Thymus (tissue), 11 donors: ENCODE data around the gene MASP2. TPM values are rescaled to one million over a fixed set of nuclear protein-coding genes. Genes with fewer than 3 reads are reported as not detected.
"Not testable (repeated sequence)": the region's sequence is repeated elsewhere in the genome, so short reads cannot be mapped to it uniquely, and the experiment has no call there.

Source experiments
- DNase-seq, 9 donors: peaks; one replicate each; pipeline ENCODE4 v3.0.0-alpha.2; 2013; ENCODE audit warnings: low spot score in 9 of 9, low read depth in 6 of 9, missing footprints in 1 of 9
- H3K27ac ChIP-seq, 2 donors: one replicate each; pipeline ENCODE4 v1.5.1; 2013; ENCODE audit warnings: control low read depth in 1 of 2, low read depth in 1 of 2, low read length in 1 of 2, mild to moderate bottlenecking in 1 of 2, moderate library complexity in 1 of 2
- H3K27me3 ChIP-seq, 2 donors: one replicate each; pipeline ENCODE4 v1.5.1; 2013; ENCODE audit warnings: low read length in 1 of 2; ENCODE audit not compliant: control insufficient read depth in 2 of 2, insufficient read depth in 1 of 2
- H3K36me3 ChIP-seq, 2 donors: one replicate each; pipeline ENCODE4 v1.5.1; 2013; ENCODE audit warnings: low read length in 1 of 2, mild to moderate bottlenecking in 1 of 2, moderate library complexity in 1 of 2; ENCODE audit not compliant: control insufficient read depth in 2 of 2, insufficient read depth in 2 of 2
- H3K4me1 ChIP-seq, 2 donors: one replicate each; pipeline ENCODE4 v1.5.1; 2013; ENCODE audit warnings: low read length in 2 of 2; ENCODE audit not compliant: control insufficient read depth in 2 of 2, insufficient read depth in 2 of 2
- H3K4me3 ChIP-seq, 2 donors: one replicate each; pipeline ENCODE4 v1.5.1; 2013; ENCODE audit warnings: low read length in 2 of 2, control low read depth in 1 of 2, mild to moderate bottlenecking in 1 of 2
- H3K9me3 ChIP-seq, 2 donors: one replicate each; pipeline ENCODE4 v1.5.1; 2013; ENCODE audit warnings: low read length in 1 of 2, mild to moderate bottlenecking in 1 of 2; ENCODE audit not compliant: control insufficient read depth in 2 of 2, insufficient read depth in 1 of 2
- WGBS: extraction: QIAGEN DNeasy Blood & Tissue Kit; methylation state at CpG from one replicate; pipeline ENCODE4 v1.1.7; 2013; 5-methylcytosine and 5-hydroxymethylcytosine counted together
- polyA plus RNA-seq: library from polyadenylated mRNA; stranded (reverse); fragments of 200-250 nt; gene quantifications from one replicate; pipeline ENCODE4 v1.2.3, GENCODE V29; 2013
- total RNA-seq: library from RNA; stranded (reverse); fragments of 120-200 nt; gene quantifications from one replicate; pipeline ENCODE4 v1.2.4, GENCODE V29; 2013
- donor health status: healthy.

MASP2 gene
- total and polyA plus RNA-seq, 2 donors: 0.05 TPM; not detected in 1

GRCh38 chr1:11019971-11020370, 27.1 kb downstream of the MASP2 start:
- peaks cover 59 to 82% of the 10 kb centered on the region in 2 donors for H3K36me3 ChIP-seq
- no peaks in the 10 kb centered on the region for H3K4me1 ChIP-seq
- no peak overlapping the region for H3K27ac ChIP-seq
- H3K9me3 ChIP-seq: no peaks in the 10 kb centered on the region
- H3K27me3 ChIP-seq: no peaks in the 10 kb centered on the region
- 94% methylated on average over 7 of the region's 7 CpGs for WGBS
- no peak for DNase-seq
- no peak overlapping the region for H3K4me3 ChIP-seq

- H3K4me3 ChIP-seq, DNase-seq, H3K4me1 ChIP-seq, H3K27ac ChIP-seq, H3K9me3 ChIP-seq, H3K27me3 ChIP-seq: not testable (repeated sequence)
- WGBS: 96% methylated on average over 8 of the region's 8 CpGs
- H3K36me3 ChIP-seq: peaks cover 63 to 84% of the 10 kb centered on the region in 2 donors
Measured at GRCh38 chr1:11019358-11019757, 27.7 kb downstream of the MASP2 start.

- Histone ChIP-seq H3K27me3 (no peaks in the 10 kb centered on the region), H3K9me3 (no peaks in the 10 kb centered on the region), H3K4me1 (peaks cover 8 to 15% of the 10 kb centered on the region in 2 donors), H3K36me3 (peaks cover 27 to 38% of the 10 kb centered on the region in 2 donors), H3K27ac (peak overlapping the region in 1 of 2 donors; percentile 96), H3K4me3 (peak overlapping the region; percentile 94 to 96)
- 5% methylated on average over 11 of the region's 11 CpGs for WGBS
- DNase-seq: peak in 1 of 9 donors; percentile 19
Measured at GRCh38 chr1:11013160-11013531, 33.9 kb downstream of the MASP2 start.

GRCh38 chr1:11012260-11013159, 34.5 kb downstream of the MASP2 start, which contains the start of gene TARDBP:
Gene TARDBP (plus strand): TSS chr1:11012654. CDS start chr1:11013728, 1,074 bp downstream.
- peaks cover 8 to 15% of the 10 kb centered on the region in 2 donors for H3K4me1 ChIP-seq
- H3K4me3 ChIP-seq: peak within 1 kb of the TSS; percentile 94 to 96
- DNase-seq: peak; percentile 86 to 95 (median 89)
- H3K9me3 ChIP-seq: no peaks in the 10 kb centered on the region
- WGBS: under 1% methylated on average over 94 of the region's 94 CpGs
- no peaks in the 10 kb centered on the region for H3K27me3 ChIP-seq
- peaks cover 25 to 34% of the 10 kb centered on the region in 2 donors for H3K36me3 ChIP-seq
- H3K27ac ChIP-seq: peak within 1 kb of the TSS; percentile 96 to 98

DNA sequence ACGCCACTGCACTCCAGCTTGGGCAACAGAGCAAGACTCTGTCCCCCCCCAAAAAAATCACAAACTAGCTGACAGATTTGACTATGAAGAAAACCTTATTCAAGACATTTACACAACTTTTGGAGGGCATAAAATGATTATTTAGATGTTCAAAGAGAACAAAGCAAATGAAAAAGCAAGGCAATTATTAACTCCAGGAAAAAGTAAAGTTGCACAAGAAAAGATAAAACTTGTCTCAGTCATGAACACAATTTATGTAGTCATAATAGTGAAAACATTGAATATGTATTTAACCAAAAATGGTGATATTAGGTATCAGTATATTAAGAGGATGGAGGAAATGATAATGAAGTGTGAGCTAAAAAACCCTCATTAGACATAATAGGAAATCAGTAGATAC, 46.5 kb downstream of the MASP2 start:
- Histone ChIP-seq H3K4me1 (no peaks in the 10 kb centered on the region), H3K4me3 (no peak overlapping the region), H3K27ac (no peak overlapping the region), H3K9me3 (no peaks in the 10 kb centered on the region), H3K36me3 (no peaks in the 10 kb centered on the region), H3K27me3 (no peaks in the 10 kb centered on the region)
- WGBS: 100% methylated on average over 1 of the region's 1 CpG
- no peak for DNase-seq

DNA sequence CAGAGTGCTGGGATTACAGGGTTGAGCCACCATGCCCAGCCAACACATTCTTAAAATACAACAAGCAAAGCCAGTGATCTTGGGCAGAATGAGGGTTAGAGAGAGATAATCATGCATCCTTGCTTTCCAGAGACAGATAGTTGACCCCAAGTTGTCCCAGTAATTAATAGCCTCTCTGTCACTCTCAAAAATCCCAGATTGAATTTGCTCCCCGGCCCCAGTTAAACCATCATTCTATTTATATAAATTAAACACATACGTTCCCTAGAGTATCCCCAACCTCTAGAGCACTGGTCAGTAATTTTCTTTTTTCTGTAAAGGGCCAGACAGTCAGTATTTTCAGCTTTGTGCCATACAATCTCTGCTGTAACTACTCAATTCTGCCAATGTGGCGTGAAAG, 50.9 kb downstream of the MASP2 start:
- DNase-seq: no peak
- no peaks in the 10 kb centered on the region for H3K9me3 ChIP-seq
- WGBS: 96% methylated on average over 3 of the region's 3 CpGs
- no peaks in the 10 kb centered on the region for H3K4me1 ChIP-seq
- no peak overlapping the region for H3K27ac ChIP-seq
- no peak overlapping the region for H3K4me3 ChIP-seq
- H3K27me3 ChIP-seq: no peaks in the 10 kb centered on the region
- H3K36me3 ChIP-seq: no peaks in the 10 kb centered on the region

- Histone ChIP-seq H3K9me3 (no peaks in the 10 kb centered on the region), H3K27ac (no peak overlapping the region), H3K27me3 (no peaks in the 10 kb centered on the region), H3K4me3 (no peak overlapping the region), H3K4me1 (no peaks in the 10 kb centered on the region), H3K36me3 (no peaks in the 10 kb centered on the region)
- no peak for DNase-seq
- 95% methylated on average over 4 of the region's 4 CpGs for WGBS
Measured at GRCh38 chr1:10992864-10993263, 54.2 kb downstream of the MASP2 start.

- not testable (repeated sequence) for H3K4me1 ChIP-seq, H3K27ac ChIP-seq, H3K9me3 ChIP-seq, H3K4me3 ChIP-seq, DNase-seq, H3K36me3 ChIP-seq, H3K27me3 ChIP-seq
- WGBS: 95% methylated on average over 2 of the region's 2 CpGs
Measured at GRCh38 chr1:10992004-10992403, 55.0 kb downstream of the MASP2 start.

DNA sequence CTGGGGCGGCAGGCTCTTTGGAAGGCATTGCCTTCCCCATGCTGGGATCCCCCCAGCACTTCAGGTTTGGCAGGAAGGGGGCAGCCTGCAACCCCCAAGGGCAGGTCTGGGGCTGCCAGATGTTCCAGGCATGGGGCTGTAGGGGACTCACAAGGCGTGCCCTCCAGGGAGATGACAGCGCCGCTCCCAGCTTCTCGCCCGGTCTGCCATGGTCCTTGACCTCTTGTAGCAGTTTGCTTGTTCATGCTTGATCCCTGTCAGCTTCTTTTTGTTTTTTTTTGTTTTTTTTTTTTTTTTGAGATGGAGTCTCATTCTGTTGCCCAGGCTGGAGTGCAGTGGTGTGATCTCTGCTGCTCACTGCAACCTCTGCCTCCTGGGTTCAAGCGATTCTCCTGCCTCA, 56.2 kb downstream of the MASP2 start:
- Histone ChIP-seq H3K27ac (no peak overlapping the region), H3K9me3 (no peaks in the 10 kb centered on the region), H3K36me3 (no peaks in the 10 kb centered on the region), H3K4me3 (no peak overlapping the region), H3K4me1 (no peaks in the 10 kb centered on the region), H3K27me3 (no peaks in the 10 kb centered on the region)
- 96% methylated on average over 7 of the region's 7 CpGs for WGBS
- no peak for DNase-seq
